ENCODE measurements around the gene TMEM190. TPM values are rescaled to one million over a fixed set of nuclear protein-coding genes. Genes with fewer than 3 reads are reported as not detected.
"Not testable (repeated sequence)": the region's sequence is repeated elsewhere in the genome, so short reads cannot be mapped to it uniquely, and the experiment has no call there.

Gene TMEM190
- not detected for polyA plus RNA-seq (2012; ENCODE audit: missing spikeins)

GRCh38 chr19:55376241-55376933 lies at the start of gene TMEM190:
Gene TMEM190, plus strand, starts transcription at chr19:55376826. Its CDS starts 28 bp downstream, at chr19:55376854.
- no peak for FAIRE-seq
- no peak for DNase-seq (ENCODE audit: insufficient read length)
- no peak for TF ChIP-seq TAF1 (IDR thresholded peaks at IDR 0.05; ENCODE audit: borderline replicate concordance, low read depth, low read length)
- TF ChIP-seq POLR2AphosphoS5 (IDR thresholded peaks at IDR 0.05; ENCODE audit: low read depth, low read length), result no peak

GRCh38 chr19:55328774-55329318 lies 47.8 kb upstream of the TMEM190 start:
- not testable (repeated sequence) for FAIRE-seq

DNA sequence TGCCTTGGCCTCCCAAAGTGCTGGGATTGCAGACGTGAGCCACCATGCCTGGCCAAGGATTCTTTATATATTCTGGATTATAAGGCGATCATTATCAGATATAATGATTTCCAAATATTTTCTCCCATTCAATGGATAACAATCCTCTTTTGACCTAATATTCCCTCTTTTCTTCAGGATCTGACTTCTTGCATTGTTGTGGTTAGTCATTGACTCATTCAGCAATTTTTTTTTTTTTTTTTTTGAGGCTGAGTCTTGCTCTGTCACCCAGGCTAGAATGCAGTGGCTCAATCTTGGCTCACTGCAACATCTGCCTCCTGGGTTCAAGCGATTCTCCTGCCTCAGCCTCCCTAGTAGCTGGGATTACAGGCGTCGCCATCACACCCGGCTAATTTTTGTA lies 46.8 kb upstream of the TMEM190 start:
- FAIRE-seq; DNase-seq (ENCODE audit: insufficient read length): not testable (repeated sequence)

More at GRCh38 chr19:55328774-55329318, 47.8 kb upstream of the TMEM190 start:
- DNase-seq (ENCODE audit: insufficient read length), result not testable (repeated sequence)

- TF ChIP-seq POLR2A (IDR thresholded peaks at IDR 0.05; ENCODE audit: low read depth, low read length) (no peak), POLR2AphosphoS5 (IDR thresholded peaks at IDR 0.05; ENCODE audit: low read depth, low read length) (no peak), TAF1 (IDR thresholded peaks at IDR 0.05; ENCODE audit: borderline replicate concordance, low read depth, low read length) (no peak)
- DNase-seq (ENCODE audit: insufficient read length), result no peak
- no peak for FAIRE-seq
Measured at GRCh38 chr19:55333870-55334269, 42.8 kb upstream of the TMEM190 start.

- TF ChIP-seq POLR2A (IDR thresholded peaks at IDR 0.05; ENCODE audit: low read depth, low read length), result no peak
- no peak for TF ChIP-seq POLR2AphosphoS5 (IDR thresholded peaks at IDR 0.05; ENCODE audit: low read depth, low read length)
- TF ChIP-seq TAF1 (IDR thresholded peaks at IDR 0.05; ENCODE audit: borderline replicate concordance, low read depth, low read length), result no peak
- no peak for FAIRE-seq
- DNase-seq (ENCODE audit: insufficient read length), result no peak
Measured at GRCh38 chr19:55336101-55336500, 40.5 kb upstream of the TMEM190 start.

- TF ChIP-seq POLR2A (IDR thresholded peaks at IDR 0.05; ENCODE audit: low read depth, low read length) (no peak), TAF1 (IDR thresholded peaks at IDR 0.05; ENCODE audit: borderline replicate concordance, low read depth, low read length) (no peak), POLR2AphosphoS5 (IDR thresholded peaks at IDR 0.05; ENCODE audit: low read depth, low read length) (no peak)
- DNase-seq (ENCODE audit: insufficient read length), result peak; percentile 98
- FAIRE-seq, result peak; percentile 100
Measured at GRCh38 chr19:55339105-55339888, 37.3 kb upstream of the TMEM190 start, which contains the start of gene KMT5C. Gene KMT5C, plus strand, starts transcription at chr19:55339876. Its CDS starts 2,061 bp downstream, at chr19:55341937.

DNA sequence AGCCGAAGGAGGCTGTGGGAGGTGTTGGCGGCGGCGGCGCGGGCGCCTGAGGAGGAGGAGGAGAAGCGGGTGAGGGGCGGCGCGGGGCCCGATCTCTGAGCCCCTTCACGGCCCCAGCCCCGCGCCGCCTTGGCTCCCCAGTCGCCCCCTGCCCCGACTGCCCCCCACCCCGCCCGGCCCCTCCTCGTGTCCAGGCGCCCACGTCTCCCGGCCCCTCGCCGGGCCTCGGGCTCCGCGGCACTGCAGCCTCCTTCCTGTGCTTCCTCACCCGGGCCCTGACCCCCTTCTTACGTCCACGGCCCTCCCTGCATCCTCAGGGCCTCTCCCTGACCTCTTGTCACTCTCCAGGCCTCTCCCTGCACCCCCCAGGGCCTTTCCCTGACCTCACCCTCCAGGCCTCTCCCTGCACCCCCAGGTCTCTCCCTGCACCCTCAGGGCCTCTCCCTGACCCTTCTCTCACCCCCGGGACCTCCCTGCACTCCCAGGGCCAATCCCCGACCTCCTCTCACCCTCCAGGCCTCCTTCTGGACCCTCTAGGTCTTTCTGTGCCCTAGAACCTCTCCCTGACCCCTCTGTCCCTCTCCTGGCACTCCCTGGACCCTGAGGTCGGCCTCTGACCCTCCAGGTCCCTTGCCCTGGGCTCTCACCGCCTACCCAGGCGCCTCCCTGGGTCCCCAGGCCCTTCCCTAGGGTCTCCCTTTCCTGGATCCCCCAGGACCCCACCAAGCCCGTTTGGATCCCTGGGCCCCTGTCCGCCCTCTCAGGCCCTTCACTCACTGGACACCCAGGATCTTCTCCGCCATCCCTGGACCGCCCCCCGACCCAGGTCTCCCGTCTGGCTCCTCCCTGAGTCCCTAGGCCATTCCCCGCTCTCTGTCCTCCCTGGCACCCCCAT lies 36.5 kb upstream of the TMEM190 start:
- FAIRE-seq (peak; percentile 42), DNase-seq (ENCODE audit: insufficient read length) (no peak)
- TF ChIP-seq POLR2A (IDR thresholded peaks at IDR 0.05; ENCODE audit: low read depth, low read length), result peak; percentile 70
- no peak for TF ChIP-seq TAF1 (IDR thresholded peaks at IDR 0.05; ENCODE audit: borderline replicate concordance, low read depth, low read length)

- DNase-seq (ENCODE audit: insufficient read length), result no peak
Measured at GRCh38 chr19:55340784-55341147, 35.9 kb upstream of the TMEM190 start.

GRCh38 chr19:55341171-55341588 lies 35.4 kb upstream of the TMEM190 start:
- TF ChIP-seq TAF1 (IDR thresholded peaks at IDR 0.05; ENCODE audit: borderline replicate concordance, low read depth, low read length) (no peak), POLR2A (IDR thresholded peaks at IDR 0.05; ENCODE audit: low read depth, low read length) (no peak), POLR2AphosphoS5 (IDR thresholded peaks at IDR 0.05; ENCODE audit: low read depth, low read length) (no peak)
- FAIRE-seq (peak; percentile 83), DNase-seq (ENCODE audit: insufficient read length) (peak; percentile 94)

More at GRCh38 chr19:55340784-55341147, 35.9 kb upstream of the TMEM190 start:
- no peak for FAIRE-seq
- no peak for TF ChIP-seq TAF1 (IDR thresholded peaks at IDR 0.05; ENCODE audit: borderline replicate concordance, low read depth, low read length)
- no peak for TF ChIP-seq POLR2A (IDR thresholded peaks at IDR 0.05; ENCODE audit: low read depth, low read length)
- TF ChIP-seq POLR2AphosphoS5 (IDR thresholded peaks at IDR 0.05; ENCODE audit: low read depth, low read length), result no peak

- FAIRE-seq (no peak), DNase-seq (ENCODE audit: insufficient read length) (no peak)
- no peak for TF ChIP-seq TAF1 (IDR thresholded peaks at IDR 0.05; ENCODE audit: borderline replicate concordance, low read depth, low read length)
- TF ChIP-seq POLR2AphosphoS5 (IDR thresholded peaks at IDR 0.05; ENCODE audit: low read depth, low read length), result no peak
Measured at GRCh38 chr19:55341595-55342531, 34.8 kb upstream of the TMEM190 start.

All from GM12892 (cell line).